NCI-H2196 treated with DMSO at 0.1 percent for 48 hours (cell line): ENCODE data around the gene TXN2.
"Not testable (repeated sequence)": the region's sequence is repeated elsewhere in the genome, so short reads cannot be mapped to it uniquely, and the experiment has no call there.

ENCODE experiments used
- DNase-seq: peaks from one replicate; lab custom pipeline; 2025; ENCODE audit not compliant: unreplicated experiment; lab: John Stamatoyannopoulos, UW

TXN2 gene

GRCh38 chr22:36432592-36433317 is 48.7 kb downstream of the TXN2 start:
- DNase-seq: no peak

- no peak for DNase-seq
Measured at GRCh38 chr22:36431977-36432376, 49.5 kb downstream of the TXN2 start.

GRCh38 chr22:36430863-36431262 is 50.6 kb downstream of the TXN2 start:
- DNase-seq: no peak

GRCh38 chr22:36427952-36428351 is 53.5 kb downstream of the TXN2 start:
- not testable (repeated sequence) for DNase-seq

GRCh38 chr22:36425977-36426523 is 55.4 kb downstream of the TXN2 start:
- DNase-seq: no peak

- no peak for DNase-seq
Measured at GRCh38 chr22:36424901-36425579, 56.4 kb downstream of the TXN2 start.

GRCh38 chr22:36424466-36424865 is 57.0 kb downstream of the TXN2 start:
- DNase-seq: not testable (repeated sequence)

GRCh38 chr22:36423461-36424404 is 57.7 kb downstream of the TXN2 start:
- DNase-seq: no peak

- no peak for DNase-seq
Measured at GRCh38 chr22:36422287-36423014, 59.0 kb downstream of the TXN2 start.

GRCh38 chr22:36419912-36420882 is 61.2 kb downstream of the TXN2 start:
- DNase-seq: no peak

GRCh38 chr22:36419177-36419911 is 62.1 kb downstream of the TXN2 start:
- DNase-seq: no peak

GRCh38 chr22:36417281-36417686 is 64.2 kb downstream of the TXN2 start:
- no peak for DNase-seq
